ENCODE results near the gene PPARGC1A.

Gene PPARGC1A

GRCh38 chr4:23897564-23898109, 7.8 kb upstream of the PPARGC1A start:
- H4K20me1 ChIP-seq, result no peaks in the 10 kb centered on the region
- H3K27me3 ChIP-seq, result no peaks in the 10 kb centered on the region
- no peak overlapping the region for H3K4me3 ChIP-seq
- no peaks in the 10 kb centered on the region for H3K36me3 ChIP-seq
- H3K4me2 ChIP-seq, result no peak overlapping the region
- no peak for TF ChIP-seq Cebpa-rat (IDR thresholded peaks at IDR 0.05)
- no peaks in the 10 kb centered on the region for H3K4me1 ChIP-seq
- no peak overlapping the region for H3K9ac ChIP-seq
- H3K27ac ChIP-seq, result no peak overlapping the region
- H3K9me3 ChIP-seq (replicated peaks in 1 of 11), result no peaks in the 10 kb centered on the region

GRCh38 chr4:23894021-23894420, 4.2 kb upstream of the PPARGC1A start:
- Histone ChIP-seq H3K9me3 (replicated peaks in 1 of 11) (no peaks in the 10 kb centered on the region), H3K4me1 (no peaks in the 10 kb centered on the region; a peak in 1 of 20 replicates), H3K36me3 (no peaks in the 10 kb centered on the region), H4K20me1 (no peaks in the 10 kb centered on the region), H3K27me3 (no peaks in the 10 kb centered on the region), H3K4me2 (no peak overlapping the region), H3K27ac (no peak overlapping the region), H3K9ac (no peak overlapping the region), H3K4me3 (no peak overlapping the region)
- TF ChIP-seq Cebpa-rat (IDR thresholded peaks at IDR 0.05), result no peak

- Histone ChIP-seq H3K27ac (no peak overlapping the region), H3K4me3 (no peak overlapping the region), H3K4me1 (no peaks in the 10 kb centered on the region; a peak in 1 of 20 replicates), H3K27me3 (no peaks in the 10 kb centered on the region), H3K9ac (no peak overlapping the region), H3K36me3 (no peaks in the 10 kb centered on the region), H3K4me2 (no peak overlapping the region), H4K20me1 (no peaks in the 10 kb centered on the region), H3K9me3 (replicated peaks in 1 of 11) (no peaks in the 10 kb centered on the region)
- no peak for TF ChIP-seq Cebpa-rat (IDR thresholded peaks at IDR 0.05)
Observed at GRCh38 chr4:23891064-23891421, 1.2 kb upstream of the PPARGC1A start.

DNA sequence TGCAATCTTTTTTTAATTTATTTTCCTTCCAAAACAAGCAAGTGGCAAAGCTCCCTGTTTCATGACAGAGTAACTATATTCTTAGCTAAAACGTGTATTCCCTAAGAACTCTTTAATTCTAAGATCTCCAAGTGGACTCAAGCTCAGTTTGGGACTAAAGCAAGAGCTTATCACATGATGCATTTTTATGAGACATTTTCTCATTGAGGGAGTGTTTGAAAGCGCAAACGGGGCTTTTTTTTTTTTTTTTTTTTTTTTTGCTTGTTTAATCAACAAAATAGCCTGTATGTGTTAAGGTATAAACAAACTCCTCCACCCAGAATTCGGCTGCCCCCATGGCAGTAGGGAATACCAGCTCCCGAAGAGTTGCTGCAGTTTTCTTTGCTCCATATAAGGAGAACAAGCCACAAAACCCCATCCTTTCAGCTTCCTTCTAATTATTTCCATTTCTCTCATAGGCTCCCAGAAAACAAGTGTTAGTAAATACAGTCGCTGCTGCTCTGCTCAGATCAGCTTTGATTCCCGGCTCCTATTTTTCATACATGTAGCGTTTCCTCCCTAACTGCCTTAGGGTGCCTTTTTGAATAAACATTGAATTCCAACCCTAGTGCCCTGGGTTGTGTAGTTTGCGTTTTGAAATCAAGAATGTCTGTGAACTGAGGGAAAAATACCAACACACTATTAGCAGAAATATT, 669 bp upstream of the PPARGC1A start:
- H4K20me1 ChIP-seq, result no peaks in the 10 kb centered on the region
- no peak overlapping the region for H3K4me2 ChIP-seq
- H3K27ac ChIP-seq, result no peak overlapping the region
- no peaks in the 10 kb centered on the region for H3K9me3 ChIP-seq (replicated peaks in 1 of 11)
- no peaks in the 10 kb centered on the region for H3K36me3 ChIP-seq
- H3K9ac ChIP-seq, result no peak overlapping the region
- H3K4me3 ChIP-seq, result no peak overlapping the region
- TF ChIP-seq Cebpa-rat (IDR thresholded peaks at IDR 0.05), result no peak
- no peaks in the 10 kb centered on the region for H3K27me3 ChIP-seq
- H3K4me1 ChIP-seq, result no peaks in the 10 kb centered on the region; a peak in 1 of 20 replicates

DNA sequence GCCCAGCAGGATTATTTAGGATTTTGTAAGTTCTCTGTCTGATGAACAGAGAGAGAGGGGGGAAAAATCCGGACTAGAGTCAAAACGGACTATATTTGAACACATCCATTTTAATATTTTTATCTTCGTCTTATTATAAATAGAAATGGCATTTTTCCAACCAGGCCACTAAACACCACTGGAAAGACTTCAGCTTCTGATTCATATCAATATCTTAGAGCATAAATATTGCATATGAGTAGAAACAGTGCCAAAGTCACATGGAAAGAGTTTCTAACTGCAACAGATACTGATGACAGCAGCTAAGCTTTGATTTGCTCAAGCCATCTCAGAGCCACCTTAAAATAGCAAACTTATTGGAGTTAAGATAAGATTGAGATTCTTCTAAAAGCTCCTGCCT, 456 bp downstream of the PPARGC1A start:
- H3K36me3 ChIP-seq, result no peaks in the 10 kb centered on the region
- TF ChIP-seq Cebpa-rat (IDR thresholded peaks at IDR 0.05), result no peak
- no peaks in the 10 kb centered on the region for H3K27me3 ChIP-seq
- H3K4me3 ChIP-seq, result no peak overlapping the region
- H3K27ac ChIP-seq, result no peak overlapping the region
- H3K9me3 ChIP-seq (replicated peaks in 1 of 11), result no peaks in the 10 kb centered on the region
- H4K20me1 ChIP-seq, result no peaks in the 10 kb centered on the region
- no peak overlapping the region for H3K9ac ChIP-seq
- H3K4me2 ChIP-seq, result no peak overlapping the region
- no peaks in the 10 kb centered on the region; a peak in 1 of 20 replicates for H3K4me1 ChIP-seq

DNA sequence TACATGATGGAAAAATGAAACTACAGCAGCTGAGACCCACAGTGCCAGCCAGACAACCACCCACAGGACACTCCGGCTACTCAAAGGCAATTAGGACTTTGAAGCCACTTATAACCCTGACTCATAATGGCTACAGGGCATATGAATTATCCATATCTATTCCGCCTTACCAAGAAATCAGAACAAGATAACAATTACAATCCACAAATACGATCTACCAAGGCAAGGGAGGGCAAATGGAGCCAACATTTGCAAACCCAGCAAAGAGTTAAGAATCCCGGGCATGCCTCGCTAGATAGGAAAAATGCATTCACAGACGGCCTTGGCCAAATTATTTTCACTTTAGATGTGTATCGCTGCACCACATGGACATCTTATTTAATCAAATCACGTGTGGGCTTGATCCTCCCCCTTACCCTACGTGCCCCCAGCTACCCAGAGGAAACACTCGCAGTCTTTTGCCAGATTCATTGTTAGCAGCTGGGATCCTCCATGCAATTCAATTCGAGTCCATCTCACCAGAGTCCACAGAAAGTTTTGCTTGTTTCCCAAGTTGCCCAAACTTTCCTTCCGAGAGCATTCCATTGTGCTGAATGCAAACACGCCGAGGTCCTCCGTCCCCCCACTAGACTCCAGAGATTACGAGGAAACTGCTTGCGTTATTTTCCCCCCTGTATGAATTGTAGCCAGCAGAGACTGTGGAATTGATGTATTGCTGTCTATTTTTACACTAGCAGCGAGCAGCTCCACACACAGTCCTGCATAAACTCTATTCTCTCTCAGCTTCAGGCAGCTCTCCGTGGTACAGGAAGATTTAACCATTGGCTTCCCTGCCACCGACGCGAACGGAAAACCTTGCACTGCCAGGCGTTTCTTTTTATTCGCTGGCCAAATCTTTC, 1.2 kb downstream of the PPARGC1A start:
- H3K4me3 ChIP-seq, result no peak overlapping the region
- H3K9me3 ChIP-seq (replicated peaks in 1 of 11), result no peaks in the 10 kb centered on the region
- H3K36me3 ChIP-seq, result no peaks in the 10 kb centered on the region
- no peak for TF ChIP-seq Cebpa-rat (IDR thresholded peaks at IDR 0.05)
- no peaks in the 10 kb centered on the region for H4K20me1 ChIP-seq
- H3K4me1 ChIP-seq, result no peaks in the 10 kb centered on the region; a peak in 1 of 20 replicates
- no peak overlapping the region for H3K27ac ChIP-seq
- H3K4me2 ChIP-seq, result no peak overlapping the region
- no peak overlapping the region for H3K9ac ChIP-seq
- no peaks in the 10 kb centered on the region for H3K27me3 ChIP-seq

- Histone ChIP-seq H3K4me3 (no peak overlapping the region), H3K4me2 (no peak overlapping the region), H3K9ac (no peak overlapping the region), H3K9me3 (replicated peaks in 1 of 11) (no peaks in the 10 kb centered on the region), H4K20me1 (no peaks in the 10 kb centered on the region), H3K27me3 (no peaks in the 10 kb centered on the region), H3K4me1 (no peaks in the 10 kb centered on the region; a peak in 1 of 20 replicates), H3K27ac (no peak overlapping the region), H3K36me3 (no peaks in the 10 kb centered on the region)
- no peak for TF ChIP-seq Cebpa-rat (IDR thresholded peaks at IDR 0.05)
Observed at GRCh38 chr4:23887989-23888388, 1.9 kb downstream of the PPARGC1A start.

DNA sequence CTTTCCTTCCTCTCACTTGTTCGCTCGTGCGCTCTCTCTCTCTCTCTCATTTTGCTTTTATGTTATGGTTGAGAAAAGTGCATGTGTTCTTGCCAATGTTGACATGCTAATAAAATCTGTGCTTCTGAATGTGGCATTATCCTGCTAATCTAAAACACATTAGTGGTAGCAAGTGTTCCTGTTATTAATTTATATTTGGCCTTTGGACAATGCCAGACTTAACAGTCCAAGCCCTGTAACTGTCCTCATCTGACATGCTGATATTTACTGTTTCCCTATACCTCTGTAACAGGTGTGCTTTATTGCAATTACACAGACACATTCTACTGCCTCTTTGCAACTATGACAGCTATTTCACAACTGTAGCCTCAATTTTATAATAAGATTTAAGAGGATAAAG, 2.7 kb downstream of the PPARGC1A start:
- Histone ChIP-seq H3K9ac (no peak overlapping the region), H3K27me3 (no peaks in the 10 kb centered on the region), H3K36me3 (no peaks in the 10 kb centered on the region), H3K27ac (no peak overlapping the region), H3K4me2 (no peak overlapping the region), H3K4me1 (no peaks in the 10 kb centered on the region; a peak in 1 of 20 replicates), H4K20me1 (no peaks in the 10 kb centered on the region), H3K4me3 (no peak overlapping the region), H3K9me3 (replicated peaks in 1 of 11) (no peaks in the 10 kb centered on the region)
- TF ChIP-seq Cebpa-rat (IDR thresholded peaks at IDR 0.05), result no peak

GRCh38 chr4:23885943-23886590, 3.8 kb downstream of the PPARGC1A start:
- Histone ChIP-seq H3K4me2 (no peak overlapping the region), H3K4me1 (no peaks in the 10 kb centered on the region; a peak in 1 of 20 replicates), H3K9ac (no peak overlapping the region), H3K36me3 (no peaks in the 10 kb centered on the region), H3K27ac (no peak overlapping the region), H3K4me3 (no peak overlapping the region), H3K9me3 (replicated peaks in 1 of 11) (no peaks in the 10 kb centered on the region), H3K27me3 (no peaks in the 10 kb centered on the region), H4K20me1 (no peaks in the 10 kb centered on the region)
- TF ChIP-seq Cebpa-rat (IDR thresholded peaks at IDR 0.05), result no peak

All from BLaER1 treated with 17β-estradiol and CSF1 and Interleukin-3, amounts not matched to agents 10 nM and 100 nM (cell line).